ENCODE data around the gene BCL7C. TPM values are rescaled to one million over a fixed set of nuclear protein-coding genes. Genes with fewer than 3 reads are reported as not detected.

BCL7C gene
- total RNA-seq, 2 experiments from 2014 or later: 25.6 to 25.7 TPM

Small RNA genes within 50 kb of the gene (microRNA-seq; reads per million reads assigned to microRNA genes)
- 1.2 reads per million for gene MIR4519 (ENCODE audit: borderline microRNAs expressed, borderline number of aligned reads, borderline replicate concordance)
- gene MIR762 (ENCODE audit: borderline microRNAs expressed, borderline number of aligned reads, borderline replicate concordance): 1.2 reads per million

Other genes starting within 250 kb of the BCL7C start
- 10 to 100 TPM; 73.2 to 83.2 TPM for gene PRR14, start 243.1 kb downstream of the BCL7C start, total RNA-seq
- 10 to 100 TPM; 91.8 to 95.6 TPM for gene FBRS, start 235.6 kb downstream of the BCL7C start, total RNA-seq
- gene SRCAP, start 194.9 kb downstream of the BCL7C start, total RNA-seq: 10 to 100 TPM; 48.4 to 54.0 TPM
- gene PHKG2, start 145.7 kb downstream of the BCL7C start, total RNA-seq: 10 to 100 TPM; 24.1 to 27.9 TPM
- 1 to 10 TPM; 3.8 to 4.9 TPM for gene CFAP119, start 132.0 kb downstream of the BCL7C start, total RNA-seq
- 10 to 100 TPM; 70.9 to 72.8 TPM for gene RNF40, start 131.8 kb downstream of the BCL7C start, total RNA-seq
- 1 to 10 TPM; 2.9 to 3.1 TPM for gene ZNF629, start 106.9 kb downstream of the BCL7C start, total RNA-seq
- under 1 TPM; 0.22 to 0.43 TPM for gene CTF1, start 2.5 kb upstream of the BCL7C start, total RNA-seq
- gene FBXL19, start 29.5 kb upstream of the BCL7C start, total RNA-seq: 10 to 100 TPM; 21.0 to 22.2 TPM
- 1 to 10 TPM; 9.6 to 9.7 TPM for gene ORAI3, start 55.0 kb upstream of the BCL7C start, total RNA-seq
- gene SETD1A, start 63.7 kb upstream of the BCL7C start, total RNA-seq: 10 to 100 TPM; 16.4 to 17.4 TPM
- 1 to 10 TPM; 2.2 TPM for gene HSD3B7, start 91.1 kb upstream of the BCL7C start, total RNA-seq
- 1 to 10 TPM in 1 of 2 experiments, under 1 TPM in 1; 0.92 to 1.0 TPM for gene STX1B, start 116.6 kb upstream of the BCL7C start, total RNA-seq
- 10 to 100 TPM; 46.7 to 46.8 TPM for gene STX4, start 139.5 kb upstream of the BCL7C start, total RNA-seq
- 10 to 100 TPM; 11.4 to 13.3 TPM for gene ZNF668, start 180.2 kb upstream of the BCL7C start, total RNA-seq
- gene ZNF646, start 180.3 kb upstream of the BCL7C start, total RNA-seq: 10 to 100 TPM; 18.6 to 19.9 TPM
- 1 to 10 TPM; 3.4 to 5.3 TPM for gene PRSS53, start 194.9 kb upstream of the BCL7C start, total RNA-seq
- gene VKORC1, start 200.7 kb upstream of the BCL7C start, total RNA-seq: 10 to 100 TPM; 67.3 to 72.3 TPM
- 10 to 100 TPM; 38.5 to 40.5 TPM for gene BCKDK, start 214.3 kb upstream of the BCL7C start, total RNA-seq
- gene KAT8, start 223.6 kb upstream of the BCL7C start, total RNA-seq: 10 to 100 TPM; 48.8 to 49.6 TPM
- gene PRSS8, start 241.7 kb upstream of the BCL7C start, total RNA-seq: not detected